HepG2 (cell line): ENCODE data around the gene HSPA1B. TPM values are rescaled to one million over a fixed set of nuclear protein-coding genes. Genes with fewer than 3 reads are reported as not detected.

Experiments
- BCL6 ChIP-seq: IDR thresholded peaks from 2 replicates; pipeline ENCODE4 v1.6.1; 2016; ENCODE audit warnings: missing genetic modification reagents, missing compliant biosample characterization
- EEA1 ChIP-seq: sonication (generic); formaldehyde crosslinking; IDR thresholded peaks from 2 replicates; pipeline ENCODE4 v1.5.1; 2020; ENCODE audit warnings: mild to moderate bottlenecking, missing genetic modification reagents, borderline replicate concordance
- KAT7 ChIP-seq: IDR thresholded peaks from 2 replicates; pipeline ENCODE4 v1.6.1; 2018; ENCODE audit warnings: borderline replicate concordance, missing compliant biosample characterization
- MBD4 ChIP-seq: IDR thresholded peaks from 2 replicates; pipeline ENCODE4 v1.6.1; 2012; ENCODE audit warnings: low read length, inconsistent platforms, borderline replicate concordance
- NFE2 ChIP-seq: sonication (generic); formaldehyde crosslinking; IDR thresholded peaks from 2 replicates; pipeline ENCODE4 v1.4.0; 2020; ENCODE audit warnings: missing genetic modification reagents
- NKX3-1 ChIP-seq: sonication (generic); formaldehyde crosslinking; IDR thresholded peaks from 2 replicates; pipeline ENCODE4 v1.5.0; 2020; ENCODE audit warnings: missing genetic modification reagents
- ONECUT2 ChIP-seq: sonication (generic); formaldehyde crosslinking; IDR thresholded peaks from 2 replicates; pipeline ENCODE4 v1.4.0; 2020; ENCODE audit warnings: missing genetic modification reagents
- RBM22 ChIP-seq: fragments of 200-400 bp; formaldehyde crosslinking; optimal IDR thresholded peaks from 2 replicates; pipeline ENCODE3; 2017; ENCODE audit warnings: mild to moderate bottlenecking, low read length, moderate library complexity
- RFX5 ChIP-seq: IDR thresholded peaks from 2 replicates; pipeline ENCODE4 v1.6.1; 2011; ENCODE audit warnings: low read depth, low read length, improper control_type of control experiment
- SOX13 ChIP-seq, 3 experiments: fragments of 450-650 bp in 1 of 3; sonication (generic) in 1 of 3; formaldehyde crosslinking in 1 of 3; IDR thresholded peaks in 2 of 3; conservative IDR thresholded peaks in 1 of 3; 2 replicates each; pipeline versions ENCODE4 v1.5.0 to v1.6.1; 2016 to 2020; ENCODE audit warnings: antibody characterized with exemption in 1 of 3, mild to moderate bottlenecking in 1 of 3, missing compliant biosample characterization in 1 of 3, missing genetic modification reagents in 1 of 3, moderate library complexity in 1 of 3
- SP4 ChIP-seq: sonication (generic); formaldehyde crosslinking; IDR thresholded peaks from 2 replicates; pipeline ENCODE4 v1.8.1; 2023; ENCODE audit warnings: mild to moderate bottlenecking, missing genetic modification reagents
- ZKSCAN5 ChIP-seq: sonication (generic); formaldehyde crosslinking; IDR thresholded peaks from 2 replicates; pipeline ENCODE4 v1.5.1; 2020; ENCODE audit warnings: mild to moderate bottlenecking, missing genetic modification reagents
- ZNF468 ChIP-seq: sonication (generic); formaldehyde crosslinking; IDR thresholded peaks from 2 replicates; pipeline ENCODE4 v1.8.0; 2022; ENCODE audit warnings: mild to moderate bottlenecking, moderate library complexity, missing genetic modification reagents
- ZNF589 ChIP-seq: sonication (generic); formaldehyde crosslinking; conservative IDR thresholded peaks from 2 replicates; pipeline ENCODE4 v1.8.0; 2022; ENCODE audit warnings: mild to moderate bottlenecking, moderate library complexity, missing genetic modification reagents
- ZNF775 ChIP-seq: sonication (generic); formaldehyde crosslinking; IDR thresholded peaks from 2 replicates; pipeline ENCODE4 v1.4.0; 2020; ENCODE audit warnings: missing genetic modification reagents, mild to moderate bottlenecking, moderate library complexity, borderline replicate concordance
- ZNF781 ChIP-seq: sonication (generic); formaldehyde crosslinking; IDR thresholded peaks from 2 replicates; pipeline ENCODE4 v1.5.1; 2020; ENCODE audit warnings: borderline replicate concordance, mild to moderate bottlenecking, missing genetic modification reagents; ENCODE audit errors: not compliant biosample characterization
- polyA plus RNA-seq, 8 experiments: library from polyadenylated mRNA; depleted of rRNA in 3 of 8; stranded (reverse) in 7 of 8; unstranded in 1 of 8; fragments of >200 nt; fragmentation: Illumina TruSeq in 4 of 8; extraction: Trizol in 4 of 8; gene quantifications; 2 replicates each; pipeline versions ENCODE4 v1.2.1 to v1.2.3, GENCODE V29; 2011 to 2016; ENCODE audit warnings: low read depth in 4 of 8, missing spikeins in 1 of 8, mixed read lengths in 1 of 8; ENCODE audit not compliant: insufficient read depth in 1 of 8
- total RNA-seq, 5 experiments: library from RNA; depleted of rRNA; stranded (reverse); fragments of >200 nt; fragmentation: Illumina TruSeq; extraction: Trizol; gene quantifications; 2 replicates each; pipeline ENCODE4 v1.2.3, GENCODE V29; 2016; ENCODE audit warnings: low read depth in 1 of 5
- TF ChIP-seq, protein P1 (sequence below): sonication (generic); formaldehyde crosslinking; IDR thresholded peaks from 2 replicates; pipeline ENCODE4 v1.4.0; 2020; ENCODE audit warnings: missing genetic modification reagents, mild to moderate bottlenecking, borderline replicate concordance
- TF ChIP-seq, protein P2 (sequence below): IDR thresholded peaks from 2 replicates; pipeline ENCODE4 v1.6.1; 2018; ENCODE audit warnings: missing genetic modification reagents, mild to moderate bottlenecking, missing compliant biosample characterization
- TF ChIP-seq, protein P3 (sequence below): sonication (generic); formaldehyde crosslinking; IDR thresholded peaks from 2 replicates; pipeline ENCODE4 v1.4.0; 2020; ENCODE audit warnings: mild to moderate bottlenecking, low read depth, missing genetic modification reagents
- TF ChIP-seq, protein P4 (sequence below): IDR thresholded peaks from 2 replicates; pipeline ENCODE4 v1.4.0; 2020; ENCODE audit warnings: mild to moderate bottlenecking, missing genetic modification reagents

Gene HSPA1B
- total and polyA plus RNA-seq, 2 of the 13 experiments (the other 11 are each of a cell fraction or from before 2014, with no cell fraction given) = 26.0 to 186 TPM

DNA sequence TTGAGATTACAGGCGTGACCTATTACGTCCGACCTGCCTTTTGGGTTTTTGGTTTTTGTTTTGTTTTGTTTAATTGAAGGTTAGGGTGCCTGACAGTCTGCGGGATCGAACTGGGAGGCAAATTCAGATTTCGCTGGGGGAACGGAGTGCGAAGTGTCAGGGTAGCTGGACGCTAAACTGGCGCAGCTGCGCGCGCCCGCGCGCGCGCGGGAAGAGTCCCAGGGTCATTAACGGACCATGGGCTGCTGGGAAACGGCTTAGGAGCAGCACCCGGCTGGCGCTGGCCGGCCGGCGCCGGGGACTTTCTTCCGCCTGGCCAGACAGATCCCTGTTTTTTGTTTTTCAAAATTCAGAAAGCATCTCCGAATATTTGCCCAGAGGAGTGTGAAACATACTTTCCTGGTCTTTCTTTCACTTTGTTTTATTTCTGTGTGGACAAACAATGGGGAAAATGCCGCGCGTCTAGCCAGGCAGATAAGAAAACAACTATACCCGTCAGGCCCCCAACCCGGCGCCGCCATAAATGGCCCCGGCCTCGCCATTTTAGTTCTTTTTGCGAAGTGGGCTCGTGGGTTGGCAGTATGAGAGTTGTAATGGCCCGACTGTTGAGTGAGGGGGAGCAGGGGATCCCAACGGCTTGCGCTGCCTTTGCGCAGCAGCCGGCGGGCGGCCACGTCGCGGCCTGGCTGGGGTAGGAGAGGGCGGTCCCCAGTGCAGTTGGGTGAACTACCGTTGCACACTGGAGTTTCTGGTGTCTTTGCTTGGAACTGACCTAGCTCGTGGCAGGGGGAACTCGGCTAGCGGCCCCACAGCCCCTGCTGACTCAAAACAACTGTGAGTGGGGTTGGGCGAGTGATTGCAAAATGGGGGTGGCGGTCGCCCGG is 7.1 kb downstream of the HSPA1B start (continued):
- TF ChIP-seq, protein P1, sequence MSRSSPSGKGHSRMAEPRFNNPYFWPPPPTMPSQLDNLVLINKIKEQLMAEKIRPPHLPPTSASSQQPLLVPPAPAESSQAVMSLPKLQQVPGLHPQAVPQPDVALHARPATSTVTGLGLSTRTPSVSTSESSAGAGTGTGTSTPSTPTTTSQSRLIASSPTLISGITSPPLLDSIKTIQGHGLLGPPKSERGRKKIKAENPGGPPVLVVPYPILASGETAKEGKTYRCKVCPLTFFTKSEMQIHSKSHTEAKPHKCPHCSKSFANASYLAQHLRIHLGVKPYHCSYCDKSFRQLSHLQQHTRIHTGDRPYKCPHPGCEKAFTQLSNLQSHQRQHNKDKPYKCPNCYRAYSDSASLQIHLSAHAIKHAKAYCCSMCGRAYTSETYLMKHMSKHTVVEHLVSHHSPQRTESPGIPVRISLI (CRISPR knock-in tag) = no peak
- peak; percentile 17 for TF ChIP-seq ZNF781
- peak; percentile 89 for TF ChIP-seq NKX3-1 (CRISPR knock-in tag)
- TF ChIP-seq, protein P2, sequence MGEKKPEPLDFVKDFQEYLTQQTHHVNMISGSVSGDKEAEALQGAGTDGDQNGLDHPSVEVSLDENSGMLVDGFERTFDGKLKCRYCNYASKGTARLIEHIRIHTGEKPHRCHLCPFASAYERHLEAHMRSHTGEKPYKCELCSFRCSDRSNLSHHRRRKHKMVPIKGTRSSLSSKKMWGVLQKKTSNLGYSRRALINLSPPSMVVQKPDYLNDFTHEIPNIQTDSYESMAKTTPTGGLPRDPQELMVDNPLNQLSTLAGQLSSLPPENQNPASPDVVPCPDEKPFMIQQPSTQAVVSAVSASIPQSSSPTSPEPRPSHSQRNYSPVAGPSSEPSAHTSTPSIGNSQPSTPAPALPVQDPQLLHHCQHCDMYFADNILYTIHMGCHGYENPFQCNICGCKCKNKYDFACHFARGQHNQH (CRISPR knock-in tag) = peak; percentile 70
- TF ChIP-seq ZNF468 = no peak
- peak; percentile 94 for TF ChIP-seq RBM22
- peak; percentile 26; the same call in 1 of the 2 replicates for TF ChIP-seq SP4 (CRISPR knock-in tag)
- no peak for TF ChIP-seq RFX5
- TF ChIP-seq, protein P3, sequence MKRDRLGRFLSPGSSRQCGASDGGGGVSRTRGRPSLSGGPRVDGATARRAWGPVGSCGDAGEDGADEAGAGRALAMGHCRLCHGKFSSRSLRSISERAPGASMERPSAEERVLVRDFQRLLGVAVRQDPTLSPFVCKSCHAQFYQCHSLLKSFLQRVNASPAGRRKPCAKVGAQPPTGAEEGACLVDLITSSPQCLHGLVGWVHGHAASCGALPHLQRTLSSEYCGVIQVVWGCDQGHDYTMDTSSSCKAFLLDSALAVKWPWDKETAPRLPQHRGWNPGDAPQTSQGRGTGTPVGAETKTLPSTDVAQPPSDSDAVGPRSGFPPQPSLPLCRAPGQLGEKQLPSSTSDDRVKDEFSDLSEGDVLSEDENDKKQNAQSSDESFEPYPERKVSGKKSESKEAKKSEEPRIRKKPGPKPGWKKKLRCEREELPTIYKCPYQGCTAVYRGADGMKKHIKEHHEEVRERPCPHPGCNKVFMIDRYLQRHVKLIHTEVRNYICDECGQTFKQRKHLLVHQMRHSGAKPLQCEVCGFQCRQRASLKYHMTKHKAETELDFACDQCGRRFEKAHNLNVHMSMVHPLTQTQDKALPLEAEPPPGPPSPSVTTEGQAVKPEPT (CRISPR knock-in tag) = 0 out of 2 replicates have a peak, but pooled peaks have one; percentile 69
- no peak for TF ChIP-seq NFE2 (CRISPR knock-in tag)
- no peak for TF ChIP-seq ZKSCAN5 (CRISPR knock-in tag)
- TF ChIP-seq SOX13 (IDR thresholded peaks at IDR 0.05) = no peak
- TF ChIP-seq SOX13 (CRISPR knock-in tag; conservative IDR thresholded peaks at IDR 0.05 in 1 of 2, IDR thresholded peaks at IDR 0.05 in 1 of 2) = peak; percentile 34 to 74; a peak in 1 of 4 replicates
- peak; percentile 36; the same call in 1 of the 2 replicates for TF ChIP-seq ONECUT2 (CRISPR knock-in tag)
- peak; percentile 58 for TF ChIP-seq BCL6
- TF ChIP-seq, protein P4, sequence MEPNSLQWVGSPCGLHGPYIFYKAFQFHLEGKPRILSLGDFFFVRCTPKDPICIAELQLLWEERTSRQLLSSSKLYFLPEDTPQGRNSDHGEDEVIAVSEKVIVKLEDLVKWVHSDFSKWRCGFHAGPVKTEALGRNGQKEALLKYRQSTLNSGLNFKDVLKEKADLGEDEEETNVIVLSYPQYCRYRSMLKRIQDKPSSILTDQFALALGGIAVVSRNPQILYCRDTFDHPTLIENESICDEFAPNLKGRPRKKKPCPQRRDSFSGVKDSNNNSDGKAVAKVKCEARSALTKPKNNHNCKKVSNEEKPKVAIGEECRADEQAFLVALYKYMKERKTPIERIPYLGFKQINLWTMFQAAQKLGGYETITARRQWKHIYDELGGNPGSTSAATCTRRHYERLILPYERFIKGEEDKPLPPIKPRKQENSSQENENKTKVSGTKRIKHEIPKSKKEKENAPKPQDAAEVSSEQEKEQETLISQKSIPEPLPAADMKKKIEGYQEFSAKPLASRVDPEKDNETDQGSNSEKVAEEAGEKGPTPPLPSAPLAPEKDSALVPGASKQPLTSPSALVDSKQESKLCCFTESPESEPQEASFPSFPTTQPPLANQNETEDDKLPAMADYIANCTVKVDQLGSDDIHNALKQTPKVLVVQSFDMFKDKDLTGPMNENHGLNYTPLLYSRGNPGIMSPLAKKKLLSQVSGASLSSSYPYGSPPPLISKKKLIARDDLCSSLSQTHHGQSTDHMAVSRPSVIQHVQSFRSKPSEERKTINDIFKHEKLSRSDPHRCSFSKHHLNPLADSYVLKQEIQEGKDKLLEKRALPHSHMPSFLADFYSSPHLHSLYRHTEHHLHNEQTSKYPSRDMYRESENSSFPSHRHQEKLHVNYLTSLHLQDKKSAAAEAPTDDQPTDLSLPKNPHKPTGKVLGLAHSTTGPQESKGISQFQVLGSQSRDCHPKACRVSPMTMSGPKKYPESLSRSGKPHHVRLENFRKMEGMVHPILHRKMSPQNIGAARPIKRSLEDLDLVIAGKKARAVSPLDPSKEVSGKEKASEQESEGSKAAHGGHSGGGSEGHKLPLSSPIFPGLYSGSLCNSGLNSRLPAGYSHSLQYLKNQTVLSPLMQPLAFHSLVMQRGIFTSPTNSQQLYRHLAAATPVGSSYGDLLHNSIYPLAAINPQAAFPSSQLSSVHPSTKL (CRISPR knock-in tag) = no peak
- TF ChIP-seq ZNF775 (CRISPR knock-in tag) = peak; percentile 48; the same call in 1 of the 2 replicates
- TF ChIP-seq KAT7 = peak; percentile 85; the same call in 1 of the 2 replicates
- TF ChIP-seq MBD4 = 0 out of 2 replicates have a peak, but pooled peaks have one; percentile 75
- TF ChIP-seq ZNF589 (CRISPR knock-in tag) = peak; percentile 64; the same call in 1 of the 2 replicates
- no peak for TF ChIP-seq EEA1 (CRISPR knock-in tag)
